Measurements from ENCODE around the gene COLGALT1. TPM values are rescaled to one million over a fixed set of nuclear protein-coding genes. Genes with fewer than 3 reads are reported as not detected.
"Not testable (repeated sequence)": the region's sequence is repeated elsewhere in the genome, so short reads cannot be mapped to it uniquely, and the experiment has no call there.

The COLGALT1 gene
- total RNA-seq, 2 donors from 2014 or later: 28.3 to 30.8 TPM

- TF ChIP-seq CTCF (IDR thresholded peaks at IDR 0.05): no peak
- H3K27ac ChIP-seq: no peak overlapping the region
- H3K4me3 ChIP-seq: no peak overlapping the region
- no peaks in the 10 kb centered on the region for H3K4me1 ChIP-seq
- no peaks in the 10 kb centered on the region for H3K9me3 ChIP-seq
- H3K27me3 ChIP-seq: no peaks in the 10 kb centered on the region
- H3K36me3 ChIP-seq: peaks cover 43% of the 10 kb centered on the region
- DNase-seq (ENCODE audit: low spot score): no peak
Measured at GRCh38 chr19:17582613-17583012, 27.2 kb downstream of the COLGALT1 start.

- peaks cover 30% of the 10 kb centered on the region for H3K36me3 ChIP-seq
- H3K27ac ChIP-seq: no peak overlapping the region
- H3K9me3 ChIP-seq: no peaks in the 10 kb centered on the region
- H3K27me3 ChIP-seq: no peaks in the 10 kb centered on the region
- no peaks in the 10 kb centered on the region for H3K4me1 ChIP-seq
- H3K4me3 ChIP-seq: no peak overlapping the region
- no peak for TF ChIP-seq CTCF (IDR thresholded peaks at IDR 0.05)
- no peak for DNase-seq (ENCODE audit: low spot score)
Measured at GRCh38 chr19:17584132-17584531, 28.7 kb downstream of the COLGALT1 start.

GRCh38 chr19:17585395-17585794 is 29.9 kb downstream of the COLGALT1 start:
- not testable (repeated sequence) for H3K27ac ChIP-seq; DNase-seq (ENCODE audit: low spot score); H3K27me3 ChIP-seq; H3K4me1 ChIP-seq; H3K4me3 ChIP-seq; H3K9me3 ChIP-seq
- peaks cover 26% of the 10 kb centered on the region for H3K36me3 ChIP-seq

GRCh38 chr19:17590866-17591265 is 35.4 kb downstream of the COLGALT1 start:
- DNase-seq (ENCODE audit: low spot score): no peak
- Histone ChIP-seq H3K36me3 (no peaks in the 10 kb centered on the region), H3K27me3 (no peaks in the 10 kb centered on the region), H3K4me1 (no peaks in the 10 kb centered on the region), H3K27ac (no peak overlapping the region), H3K9me3 (no peaks in the 10 kb centered on the region), H3K4me3 (no peak overlapping the region)
- no peak for TF ChIP-seq CTCF (IDR thresholded peaks at IDR 0.05)

GRCh38 chr19:17594296-17594695 is 38.8 kb downstream of the COLGALT1 start:
- not testable (repeated sequence) for DNase-seq (ENCODE audit: low spot score); H3K27me3 ChIP-seq; H3K9me3 ChIP-seq; H3K4me1 ChIP-seq; H3K27ac ChIP-seq; H3K36me3 ChIP-seq; H3K4me3 ChIP-seq

GRCh38 chr19:17598063-17598462 is 42.6 kb downstream of the COLGALT1 start:
- H3K4me3 ChIP-seq; DNase-seq (ENCODE audit: low spot score); H3K4me1 ChIP-seq; H3K9me3 ChIP-seq; H3K27ac ChIP-seq; H3K27me3 ChIP-seq; H3K36me3 ChIP-seq: not testable (repeated sequence)

- H3K4me1 ChIP-seq: no peaks in the 10 kb centered on the region
- no peaks in the 10 kb centered on the region for H3K27me3 ChIP-seq
- H3K27ac ChIP-seq: no peak overlapping the region
- H3K4me3 ChIP-seq: no peak overlapping the region
- no peaks in the 10 kb centered on the region for H3K36me3 ChIP-seq
- TF ChIP-seq CTCF (IDR thresholded peaks at IDR 0.05): no peak
- H3K9me3 ChIP-seq: no peaks in the 10 kb centered on the region
- DNase-seq (ENCODE audit: low spot score): no peak
Measured at GRCh38 chr19:17598953-17599352, 43.5 kb downstream of the COLGALT1 start.
